ENCODE measurements around the gene AP1G1. TPM values are rescaled to one million over a fixed set of nuclear protein-coding genes. Genes with fewer than 3 reads are reported as not detected.
"Not testable (repeated sequence)": the region's sequence is repeated elsewhere in the genome, so short reads cannot be mapped to it uniquely, and the experiment has no call there.

AP1G1 gene
- total RNA-seq, 1 experiment from 2014 or later = 41.6 TPM

DNA sequence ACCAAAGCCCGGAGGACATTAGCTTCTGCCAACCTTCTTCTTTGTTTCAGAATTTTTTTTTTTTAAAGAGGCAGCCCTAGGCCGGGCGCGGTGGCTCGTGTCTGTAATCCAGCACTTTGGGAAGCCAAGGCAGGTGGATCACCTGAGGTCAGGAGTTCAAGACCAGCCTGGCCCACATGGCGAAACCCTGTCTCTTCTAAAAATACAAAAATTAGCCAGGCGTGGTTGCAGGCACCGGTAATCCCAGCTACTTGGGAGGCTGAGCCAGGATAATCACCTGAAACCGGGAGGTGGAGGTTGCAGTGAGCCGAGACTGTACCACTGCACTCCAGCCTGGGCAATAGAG, 8.5 kb upstream of the AP1G1 start:
- in situ Hi-C loops (cut with HindIII; ENCODE audit: low sequenced_read_pairs) = not testable (repeated sequence)

DNA sequence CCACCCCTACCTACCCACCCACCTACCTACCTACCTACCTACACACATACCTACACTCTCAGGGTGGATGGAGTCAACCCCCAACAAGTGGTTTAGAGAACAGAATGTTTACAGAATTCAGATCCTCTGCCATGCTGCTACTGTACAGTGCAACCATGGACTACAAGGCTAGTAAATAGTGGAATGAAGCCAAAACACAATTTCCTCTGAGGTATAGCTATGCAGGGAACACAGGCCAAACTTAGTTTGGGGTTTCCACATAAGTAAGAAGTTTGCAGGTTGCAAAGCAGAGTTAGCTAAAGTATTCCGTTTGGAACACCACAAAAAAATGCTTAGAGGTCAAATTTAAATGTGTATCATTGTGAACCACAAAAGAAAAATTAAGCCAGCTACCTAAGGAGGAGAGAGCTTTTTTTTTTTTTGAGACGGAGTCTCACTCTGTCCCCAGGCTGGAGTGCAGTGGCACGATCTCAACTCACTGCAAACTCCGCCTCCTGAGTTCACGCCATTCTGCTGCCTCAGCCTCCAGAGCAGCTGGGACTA, 2.7 kb upstream of the AP1G1 start:
- in situ Hi-C loops (cut with HindIII; ENCODE audit: low sequenced_read_pairs) = no loop called here

More for the DNA sequence above, 8.5 kb upstream of the AP1G1 start:
- not testable (repeated sequence) for DNase-seq (ENCODE audit: low spot score)

DNA sequence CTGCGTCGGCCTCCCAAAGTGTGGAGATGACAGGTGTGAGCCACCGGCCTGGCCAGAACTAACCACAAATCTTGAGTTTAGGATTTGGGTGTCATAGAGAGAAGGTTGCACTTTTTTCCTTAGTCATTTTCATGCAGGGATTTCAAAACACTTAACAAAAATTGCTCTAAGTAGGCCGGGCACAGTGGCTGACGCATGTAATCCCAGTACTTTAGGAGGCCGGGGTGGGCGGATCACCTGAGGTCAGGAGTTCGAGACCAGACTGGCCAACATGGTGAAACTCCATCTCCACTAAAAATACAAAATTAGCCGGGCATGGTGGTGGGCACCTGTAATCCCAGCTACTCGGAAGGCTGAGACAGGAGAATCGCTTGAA, 1.5 kb upstream of the AP1G1 start:
- DNase-seq (ENCODE audit: low spot score); in situ Hi-C loops (cut with HindIII; ENCODE audit: low sequenced_read_pairs): not testable (repeated sequence)

More for the DNA sequence above, 2.7 kb upstream of the AP1G1 start:
- DNase-seq (ENCODE audit: low spot score) = no peak

DNA sequence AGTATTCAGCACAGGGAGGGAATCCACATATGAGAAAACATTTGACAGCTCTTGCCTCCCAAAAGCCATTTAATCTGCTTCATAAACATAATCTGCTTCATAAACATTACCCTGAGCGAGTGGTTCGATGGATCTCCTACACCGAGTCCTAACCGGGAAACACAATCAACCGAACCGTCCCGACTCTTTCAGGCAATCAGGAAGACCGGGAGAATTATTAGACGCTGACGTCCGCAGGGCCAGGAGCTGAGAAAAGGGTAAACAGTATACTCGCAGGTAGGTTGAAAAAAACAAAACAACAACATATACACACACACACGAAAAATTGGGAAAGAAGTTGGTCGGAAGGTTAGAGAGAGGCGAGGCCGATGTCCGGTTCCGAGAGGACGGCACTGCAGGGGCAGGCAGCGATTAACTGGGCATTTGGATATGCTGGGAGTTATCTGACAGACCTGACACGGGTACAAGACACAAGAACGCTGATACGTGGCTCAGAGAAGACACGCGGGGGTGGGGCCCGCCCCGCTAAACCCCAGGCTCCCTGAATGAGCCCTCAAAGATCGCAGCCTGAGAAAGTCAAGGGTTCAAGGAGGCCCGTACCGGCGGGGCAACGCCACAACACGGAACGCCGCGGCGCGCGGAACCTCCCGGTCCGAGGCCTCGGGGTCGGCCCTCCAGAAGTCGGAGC, 585 bp downstream of the AP1G1 start:
- peak; percentile 30 for DNase-seq (ENCODE audit: low spot score)
- in situ Hi-C loops (cut with HindIII; ENCODE audit: low sequenced_read_pairs) = no loop called here

DNA sequence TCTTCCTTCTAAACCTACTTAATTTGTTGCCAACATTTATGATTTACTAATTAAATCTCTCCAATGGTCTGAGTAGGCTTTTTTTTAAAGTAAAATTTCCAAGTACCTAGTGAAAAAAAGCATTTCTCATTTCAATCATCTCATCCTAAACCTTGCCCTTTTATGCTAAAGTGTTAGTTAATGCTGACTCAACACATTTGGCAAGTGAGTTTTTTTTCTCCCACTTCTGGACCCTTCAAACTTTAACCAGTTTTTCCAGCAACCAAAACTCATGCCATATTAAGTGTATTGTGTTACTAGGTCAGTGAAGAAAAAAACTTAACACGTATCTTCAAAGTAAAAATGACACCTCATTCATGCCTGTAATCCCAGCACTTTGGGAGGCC, 5.3 kb downstream of the AP1G1 start:
- in situ Hi-C loops (cut with HindIII; ENCODE audit: low sequenced_read_pairs) = no loop called here
- no peak for DNase-seq (ENCODE audit: low spot score)

DNA sequence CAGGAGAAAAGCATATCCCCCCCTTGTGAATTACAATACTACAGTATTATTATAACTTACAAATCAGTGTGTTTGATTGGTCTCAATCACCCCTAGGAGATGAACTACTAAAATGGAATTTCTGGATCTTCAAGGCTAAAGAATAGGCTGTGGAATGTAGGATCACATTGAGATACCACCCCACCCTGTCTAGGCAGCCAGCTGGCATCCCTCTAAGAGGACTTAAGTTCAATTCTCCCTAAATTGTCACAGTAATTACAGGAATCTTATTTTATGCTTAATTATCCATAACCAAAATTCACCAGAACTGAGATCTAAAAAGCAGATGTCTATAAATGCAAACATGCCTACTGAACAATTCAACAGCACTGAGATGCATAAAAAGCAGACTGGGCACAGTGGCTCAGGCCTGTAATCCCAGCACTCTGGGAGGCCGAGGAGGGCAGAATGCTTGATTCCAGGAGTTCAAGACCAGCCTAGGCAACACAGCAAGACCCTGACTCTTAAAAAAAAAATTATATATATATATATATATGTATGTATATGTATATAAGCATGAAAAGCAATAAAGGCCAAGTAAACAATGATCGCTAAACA, 12.0 kb downstream of the AP1G1 start:
- in situ Hi-C loops (cut with HindIII; ENCODE audit: low sequenced_read_pairs) = no loop called here
- no peak for DNase-seq (ENCODE audit: low spot score)

DNA sequence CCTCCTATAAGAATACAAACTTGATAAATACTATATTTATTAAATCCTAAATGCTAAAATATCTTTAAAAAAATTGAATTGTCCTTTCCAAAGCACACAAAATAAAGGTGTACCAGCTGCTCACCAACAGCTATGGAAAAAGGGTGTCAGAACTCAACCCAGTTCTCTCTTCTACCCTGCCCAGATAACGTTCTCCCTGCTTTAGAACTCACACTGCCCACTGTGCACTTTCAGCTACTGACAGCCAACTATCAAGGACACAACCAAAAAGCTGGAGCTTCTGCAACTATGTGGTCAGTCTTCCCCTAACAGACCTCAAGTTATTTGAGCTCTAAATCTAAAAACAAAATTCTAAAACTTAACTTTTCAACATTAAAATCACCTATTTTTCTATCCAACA, 13.7 kb downstream of the AP1G1 start:
- in situ Hi-C loops (cut with HindIII; ENCODE audit: low sequenced_read_pairs) = no loop called here

DNA sequence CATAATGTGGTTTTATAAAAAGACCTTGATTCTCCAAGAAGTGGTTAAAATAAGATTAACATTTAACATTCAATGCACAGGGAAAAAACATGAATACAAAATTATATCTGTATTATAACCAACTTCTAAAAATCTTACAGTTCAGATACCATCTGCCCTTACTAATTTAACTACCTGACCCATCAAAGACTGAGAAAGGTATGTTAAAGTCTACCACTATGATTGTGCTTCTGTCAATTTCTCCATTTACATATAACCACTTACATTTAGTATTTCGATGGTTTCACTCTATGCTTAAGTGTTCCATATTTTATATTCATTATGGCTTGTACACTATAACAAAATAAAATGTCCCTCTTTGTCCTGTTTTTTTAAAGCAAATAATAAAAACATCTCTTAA, 14.6 kb downstream of the AP1G1 start:
- in situ Hi-C loops (cut with HindIII; ENCODE audit: low sequenced_read_pairs) = no loop called here
- no peak for DNase-seq (ENCODE audit: low spot score)

More for the DNA sequence above, 13.7 kb downstream of the AP1G1 start:
- DNase-seq (ENCODE audit: low spot score) = no peak

DNA sequence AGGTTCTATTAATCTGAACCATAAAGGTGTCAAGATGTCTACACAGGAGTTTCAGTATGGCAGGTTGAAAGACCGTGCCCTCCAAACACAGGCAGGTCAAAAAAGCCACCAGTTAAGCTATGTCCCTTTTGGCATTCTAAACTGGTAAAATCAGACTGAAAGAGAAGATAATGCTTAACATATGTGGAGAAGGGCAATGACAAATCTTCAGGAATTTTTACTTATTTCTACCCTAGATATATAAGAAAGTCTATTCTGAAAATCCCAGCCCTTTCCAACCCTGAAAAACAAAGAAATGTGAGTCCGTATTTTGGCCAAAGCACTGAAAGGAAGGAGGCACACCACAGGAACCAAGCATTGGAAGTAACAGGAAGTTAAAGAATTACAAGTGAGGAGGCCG, 16.5 kb downstream of the AP1G1 start:
- no peak for DNase-seq (ENCODE audit: low spot score)
- in situ Hi-C loops (cut with HindIII; ENCODE audit: low sequenced_read_pairs) = no loop called here

DNA sequence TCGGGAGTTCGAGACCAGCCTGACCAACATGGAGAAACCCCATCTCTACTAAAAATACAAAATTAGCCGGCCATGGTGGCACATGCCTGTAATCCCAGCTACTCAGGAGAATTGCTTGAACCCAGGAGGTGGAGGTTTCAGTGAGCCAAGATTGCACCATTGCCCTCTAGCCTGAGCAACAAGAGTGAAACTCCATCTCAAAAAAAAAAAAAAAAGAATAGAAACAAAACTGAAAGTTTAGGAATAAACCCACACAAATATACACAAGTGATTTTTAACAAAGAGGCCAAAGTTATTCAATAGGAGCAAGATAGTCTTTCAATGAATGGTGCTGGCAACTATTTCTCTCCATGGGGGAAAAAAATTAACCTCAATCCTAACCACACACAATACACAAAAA, 18.3 kb downstream of the AP1G1 start:
- DNase-seq (ENCODE audit: low spot score); in situ Hi-C loops (cut with HindIII; ENCODE audit: low sequenced_read_pairs): not testable (repeated sequence)

DNA sequence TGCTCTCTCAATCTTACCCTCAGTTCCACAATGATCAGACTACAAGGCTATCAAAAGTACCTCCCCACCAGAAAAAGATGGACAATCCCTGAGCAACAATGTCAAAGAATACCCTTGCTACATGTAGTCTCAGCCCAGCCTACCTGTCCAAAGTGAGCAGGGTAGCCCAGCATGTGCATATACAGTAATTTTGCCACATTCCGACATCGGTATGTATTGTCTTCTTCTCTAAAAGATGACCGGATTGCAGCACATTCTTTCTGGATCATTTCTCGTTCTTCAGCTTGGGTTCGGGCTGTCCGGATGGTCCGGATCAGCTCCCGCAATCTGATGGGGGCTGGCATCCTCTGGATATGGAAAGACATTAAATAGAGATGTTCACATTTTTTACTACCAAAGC, 19.5 kb downstream of the AP1G1 start:
- DNase-seq (ENCODE audit: low spot score) = no peak
- in situ Hi-C loops (cut with HindIII; ENCODE audit: low sequenced_read_pairs) = loop anchor here (5.0 kb wide), 1 partner anchor 83 kb away; no protein-coding TSS in a partner anchor

DNA sequence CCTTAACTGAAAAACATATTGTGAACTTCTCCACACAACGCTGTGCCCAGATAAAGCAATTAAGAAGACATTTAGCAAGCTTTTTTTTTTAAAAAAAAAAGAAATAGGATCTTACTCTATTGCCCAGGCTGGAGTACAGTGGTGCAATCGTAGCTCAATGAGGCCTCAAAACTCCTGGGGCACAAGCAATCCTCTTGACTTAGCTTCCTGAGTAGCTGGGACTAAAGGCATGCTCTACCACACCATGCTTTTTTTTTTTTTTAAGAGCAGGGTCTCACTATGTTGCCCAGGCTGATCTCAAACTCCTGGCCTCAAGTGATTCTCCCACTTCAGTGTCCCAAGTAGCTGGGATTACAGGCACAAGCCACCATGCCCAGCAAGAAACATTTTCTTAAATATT, 20.1 kb downstream of the AP1G1 start:
- in situ Hi-C loops (cut with HindIII; ENCODE audit: low sequenced_read_pairs) = loop anchor here (5.0 kb wide), 1 partner anchor 84 kb away; no protein-coding TSS in a partner anchor
- no peak for DNase-seq (ENCODE audit: low spot score)

DNA sequence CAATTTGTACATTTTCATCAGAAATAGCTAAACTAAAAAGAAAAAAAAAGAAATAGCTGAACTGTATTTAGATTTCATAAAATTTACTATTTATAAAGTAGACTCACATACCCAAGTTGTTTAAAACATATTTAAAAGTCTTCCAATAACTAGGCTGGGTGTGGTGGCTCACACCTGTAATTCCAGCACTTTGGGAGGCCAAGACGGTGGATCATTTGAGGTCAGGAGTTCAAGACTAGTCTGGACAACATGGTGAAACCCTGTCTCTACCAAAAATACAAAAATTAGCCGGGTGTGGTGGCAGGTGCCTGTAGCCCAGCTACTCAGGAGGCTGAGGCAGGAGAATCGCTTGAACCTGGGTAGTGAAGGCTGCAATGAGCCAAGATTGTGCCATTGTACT, 23.5 kb downstream of the AP1G1 start:
- in situ Hi-C loops (cut with HindIII; ENCODE audit: low sequenced_read_pairs) = loop anchor here (5.0 kb wide), 1 partner anchor 87 kb away; no protein-coding TSS in a partner anchor

DNA sequence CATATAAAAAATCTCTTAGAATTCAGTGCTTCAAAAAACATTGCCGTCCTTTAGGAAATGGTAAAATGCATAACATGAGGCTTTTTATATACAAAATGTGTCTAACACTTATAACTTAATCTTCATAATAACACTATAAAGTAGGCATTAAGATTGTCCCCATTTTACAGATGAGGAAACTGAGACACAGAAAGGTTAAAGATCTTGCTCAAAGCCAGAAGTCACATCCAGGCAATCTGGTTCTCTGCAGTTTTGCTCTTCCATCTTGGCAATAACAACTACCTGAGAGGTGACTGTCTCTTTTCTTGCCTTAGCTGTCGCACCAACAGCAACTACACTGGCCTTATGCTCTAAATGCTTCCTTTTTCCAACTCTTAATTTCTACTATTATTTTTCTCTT, 24.5 kb downstream of the AP1G1 start:
- no peak for DNase-seq (ENCODE audit: low spot score)
- in situ Hi-C loops (cut with HindIII; ENCODE audit: low sequenced_read_pairs) = no loop called here

More for the DNA sequence above, 23.5 kb downstream of the AP1G1 start:
- DNase-seq (ENCODE audit: low spot score) = not testable (repeated sequence)

DNA sequence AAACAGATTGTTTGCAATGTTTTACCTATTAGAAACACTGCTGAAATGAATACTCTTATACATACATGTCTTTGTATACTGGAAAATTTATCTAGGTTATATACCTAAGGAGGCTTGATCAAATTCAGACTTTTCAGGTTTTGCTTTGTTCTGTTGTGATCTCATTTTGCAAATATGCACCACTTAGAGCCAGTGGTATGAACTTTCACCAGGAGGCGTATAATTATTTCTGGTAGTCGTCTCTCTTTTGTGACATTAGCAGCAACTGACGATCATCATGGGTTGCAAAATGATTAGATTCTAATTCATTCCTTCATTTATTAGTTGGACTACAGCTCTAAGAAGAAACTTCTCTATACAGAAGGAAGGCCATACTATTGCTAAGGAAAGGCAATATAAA, 26.9 kb downstream of the AP1G1 start:
- in situ Hi-C loops (cut with HindIII; ENCODE audit: low sequenced_read_pairs) = no loop called here
- DNase-seq (ENCODE audit: low spot score) = no peak

DNA sequence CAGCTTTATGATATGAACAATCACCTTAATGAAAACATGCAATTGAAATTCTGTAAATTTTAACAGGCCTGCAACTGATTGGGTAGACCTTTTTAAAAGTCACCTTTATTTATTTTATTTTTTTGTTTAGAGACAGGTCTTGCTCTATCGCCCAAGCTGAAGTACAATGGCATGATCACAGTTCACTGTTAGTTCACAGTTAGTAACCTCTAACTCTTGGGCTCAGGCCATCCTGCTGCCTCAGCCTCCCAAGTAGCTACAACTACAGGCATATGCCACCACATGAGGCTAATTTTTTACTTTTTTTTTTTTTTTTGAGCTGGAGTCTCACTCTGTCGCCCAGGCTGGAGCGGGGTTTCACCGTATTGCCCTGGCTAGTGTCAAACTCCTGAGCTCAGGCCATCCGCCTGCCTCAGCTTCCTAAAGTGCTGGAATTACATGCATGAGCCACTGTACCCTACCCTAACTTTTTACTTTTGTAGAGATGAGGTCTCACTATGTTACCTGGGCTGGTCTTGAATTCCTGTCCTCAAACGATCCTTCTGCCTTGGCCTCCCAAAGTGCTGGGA, 28.0 kb downstream of the AP1G1 start:
- no peak for DNase-seq (ENCODE audit: low spot score)
- in situ Hi-C loops (cut with HindIII; ENCODE audit: low sequenced_read_pairs) = no loop called here

DNA sequence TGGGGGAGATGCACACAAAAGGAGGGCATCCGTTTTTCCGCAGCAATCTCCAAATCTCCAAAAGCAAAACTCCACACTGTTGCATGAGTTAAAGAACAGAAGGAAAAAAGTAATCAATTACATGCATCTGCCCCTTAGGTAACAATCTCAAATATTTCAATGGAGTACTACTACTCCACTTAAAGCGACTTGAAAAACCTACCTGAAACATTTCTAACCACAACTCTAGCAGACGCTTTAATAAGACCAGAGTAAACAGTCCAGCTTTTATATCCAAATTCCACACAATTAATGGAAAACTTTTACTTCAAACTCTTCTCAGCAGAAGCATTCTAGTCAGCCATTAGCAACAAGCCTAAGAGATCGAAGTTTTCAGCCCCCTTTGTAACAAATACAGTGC, 29.9 kb downstream of the AP1G1 start:
- no peak for DNase-seq (ENCODE audit: low spot score)
- in situ Hi-C loops (cut with HindIII; ENCODE audit: low sequenced_read_pairs) = no loop called here

DNA sequence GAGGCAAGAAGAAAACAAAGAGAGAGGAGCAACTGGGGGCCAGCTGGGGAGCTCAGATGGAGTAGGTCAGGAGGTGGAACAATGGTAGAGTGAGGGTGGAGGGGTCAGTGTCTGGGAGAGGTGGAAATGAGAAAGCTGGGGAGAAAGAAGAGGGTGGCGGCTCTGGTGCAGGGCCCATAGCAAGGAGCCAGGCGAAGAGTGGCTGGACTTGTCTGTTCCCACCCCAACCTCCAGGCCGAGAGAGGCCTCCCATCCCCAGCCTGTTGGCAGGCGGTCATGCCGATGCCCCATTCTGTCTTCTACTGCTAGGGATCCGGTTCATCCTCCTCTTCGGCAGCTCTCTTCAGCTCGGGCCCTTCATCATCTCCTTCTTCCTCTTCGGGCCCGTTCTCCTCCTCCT, 31.3 kb downstream of the AP1G1 start:
- in situ Hi-C loops (cut with HindIII; ENCODE audit: low sequenced_read_pairs) = no loop called here
- DNase-seq (ENCODE audit: low spot score) = no peak

DNA sequence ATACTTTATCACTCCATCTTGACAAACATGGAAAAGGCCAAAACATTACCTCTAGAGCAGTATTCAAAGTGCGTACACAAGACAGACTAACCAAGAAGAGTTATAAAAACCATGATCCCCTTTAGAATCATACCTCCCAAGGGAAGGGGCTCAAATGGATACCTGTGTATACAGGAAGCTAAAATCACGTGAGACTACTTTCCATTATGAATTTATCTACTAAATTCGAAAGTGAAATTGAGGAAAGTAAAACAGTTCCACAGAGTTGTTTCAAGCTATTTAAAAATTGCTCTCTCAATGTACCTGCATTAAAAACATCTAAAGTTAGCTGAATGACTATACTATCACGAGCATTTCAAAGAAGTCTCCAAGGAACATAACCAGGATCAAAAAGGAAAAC, 32.7 kb downstream of the AP1G1 start:
- in situ Hi-C loops (cut with HindIII; ENCODE audit: low sequenced_read_pairs) = no loop called here
- DNase-seq (ENCODE audit: low spot score) = no peak

DNA sequence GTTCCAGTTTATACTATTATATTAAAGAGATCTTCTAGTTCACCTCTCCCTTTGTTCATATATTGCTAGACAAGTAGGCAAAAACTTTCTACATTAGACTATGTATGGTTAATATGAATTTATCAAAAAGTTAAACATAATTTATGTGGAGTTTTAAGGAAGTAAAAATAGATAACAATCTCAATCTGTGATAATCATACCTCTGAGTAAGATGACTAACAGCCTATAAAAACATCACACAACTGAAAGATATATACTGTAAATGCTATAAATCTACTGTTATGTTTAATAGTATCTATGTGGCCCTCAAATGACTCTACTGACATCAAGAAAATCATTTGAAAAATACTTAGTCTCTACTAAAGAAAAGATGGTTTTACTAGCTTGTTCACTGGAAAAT, 37.1 kb downstream of the AP1G1 start:
- no peak for DNase-seq (ENCODE audit: low spot score)
- in situ Hi-C loops (cut with HindIII; ENCODE audit: low sequenced_read_pairs) = no loop called here
